SIG-M5 (cell line): ENCODE results near the gene IPO11.
"Not testable (repeated sequence)": the region's sequence is repeated elsewhere in the genome, so short reads cannot be mapped to it uniquely, and the experiment has no call there.

ENCODE experiments used
- DNase-seq: peaks from one replicate; lab custom pipeline; 2025; lab: John Stamatoyannopoulos, UW

The IPO11 gene

DNA sequence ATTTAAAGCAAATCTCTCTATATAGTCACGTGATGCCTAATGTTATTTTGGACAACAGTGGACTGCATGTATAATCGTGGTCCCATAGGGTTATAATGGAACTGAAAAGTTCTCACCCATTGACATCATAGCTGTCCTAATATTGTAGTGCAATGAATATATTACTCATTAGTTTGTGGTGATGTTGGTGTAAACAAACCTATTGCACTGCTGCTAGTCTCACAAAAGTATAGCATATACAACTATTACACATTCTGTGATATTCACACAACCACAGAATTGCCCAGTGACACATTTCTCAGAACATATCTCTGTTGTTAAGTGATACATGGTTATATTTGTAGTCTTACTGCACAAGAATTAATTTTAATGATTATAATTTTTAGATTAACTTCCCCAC, 37.7 kb downstream of the IPO11 start:
- no peak for DNase-seq

DNA sequence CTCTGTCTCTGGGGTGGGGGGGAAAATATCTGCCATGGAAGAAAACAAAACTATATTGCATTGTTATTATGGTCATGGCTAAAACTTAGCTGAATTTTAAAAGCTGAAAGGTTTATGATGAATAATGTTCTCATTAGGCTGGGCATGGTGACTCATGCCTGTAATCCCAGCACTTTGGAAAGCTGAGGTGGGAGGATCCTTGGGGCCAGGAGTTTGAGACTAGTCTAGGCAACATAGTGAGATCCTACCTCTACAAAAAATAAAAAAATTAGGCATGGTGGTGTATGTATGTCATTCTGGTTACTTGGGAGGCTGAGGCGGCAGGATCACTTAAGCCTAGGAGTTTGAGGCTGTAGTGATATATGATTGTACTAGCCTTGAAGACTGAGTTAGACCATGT, 44.5 kb downstream of the IPO11 start:
- no peak for DNase-seq

DNA sequence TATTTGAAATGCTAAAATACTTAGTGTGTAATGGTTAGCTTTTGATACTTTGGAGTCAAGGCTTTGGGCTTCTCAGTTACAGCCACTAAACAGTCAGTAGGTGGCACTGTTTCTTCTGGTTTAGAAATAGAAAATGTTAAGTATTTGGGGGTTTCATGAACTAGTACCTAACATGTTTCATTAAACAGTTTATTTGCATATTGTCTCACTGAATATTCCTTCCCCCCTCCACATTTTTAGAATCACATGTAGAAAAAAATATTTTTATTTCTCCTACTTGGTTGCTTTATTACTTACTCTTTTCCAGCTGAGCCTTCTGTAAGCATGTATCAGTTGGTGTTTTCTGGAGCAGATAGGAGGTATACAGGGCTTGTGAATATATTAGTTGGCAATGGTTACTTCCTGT, 48.0 kb downstream of the IPO11 start:
- no peak for DNase-seq

DNA sequence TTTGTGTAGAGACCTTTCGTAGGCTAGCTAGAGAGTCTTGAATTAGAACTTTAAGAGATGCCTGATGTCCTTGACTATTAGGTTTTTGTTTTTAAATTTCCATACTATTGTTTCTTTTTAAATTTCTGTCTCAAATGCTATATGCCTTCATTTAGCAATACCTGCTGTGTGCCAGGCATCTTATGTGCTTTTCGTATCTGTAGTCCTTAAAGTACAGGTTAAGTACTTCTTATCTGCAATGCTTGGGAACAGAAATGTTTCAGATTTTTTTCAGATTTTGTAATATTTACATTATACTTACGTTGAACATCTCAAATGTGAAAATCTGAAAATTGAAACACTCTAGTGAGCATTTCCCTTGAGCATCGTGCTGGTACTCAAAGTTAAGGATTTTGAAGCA, 49.0 kb downstream of the IPO11 start:
- DNase-seq: no peak

DNA sequence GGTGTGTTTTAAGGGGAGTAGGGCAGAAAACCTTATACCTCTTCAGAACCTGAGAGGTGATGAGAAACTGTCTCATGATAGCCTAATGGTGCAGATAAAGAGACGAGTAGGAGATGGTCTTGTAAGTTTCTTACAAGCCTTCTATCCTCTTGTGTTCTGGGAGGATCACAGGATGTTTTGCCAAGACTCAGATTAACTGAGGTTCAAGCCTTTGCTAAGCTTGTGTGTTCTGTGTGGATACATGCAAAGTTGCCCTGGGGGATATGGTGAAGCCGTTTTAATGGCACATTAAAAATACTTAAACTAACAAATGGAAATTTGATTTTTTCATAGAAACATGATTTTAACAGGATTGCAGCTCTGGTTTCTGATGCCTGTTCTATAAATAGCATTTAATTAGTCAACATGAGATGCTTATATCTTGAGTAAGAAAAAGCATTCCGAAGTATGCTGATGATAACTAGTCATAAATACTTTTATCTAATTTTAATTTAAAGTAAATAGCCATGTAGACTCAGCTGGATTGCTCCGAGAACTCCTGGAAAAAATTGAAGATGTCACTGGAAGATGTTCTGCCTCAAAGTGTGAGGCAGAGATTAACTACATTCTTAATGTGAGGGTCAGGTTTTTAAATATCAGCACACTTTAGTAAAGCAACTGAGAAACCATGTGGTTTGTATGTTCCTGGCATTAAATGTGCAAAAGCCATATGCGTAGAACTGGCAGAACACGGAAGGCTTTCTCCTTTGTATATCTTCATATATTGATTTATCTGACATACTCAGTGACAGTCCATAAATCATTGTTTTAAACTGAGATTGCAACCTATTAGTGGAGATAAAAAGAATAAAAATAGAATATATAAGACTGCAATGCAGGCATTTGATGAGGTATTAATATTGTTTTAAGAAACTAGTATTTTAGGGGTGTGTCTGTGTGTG, 53.7 kb downstream of the IPO11 start:
- no peak for DNase-seq

DNA sequence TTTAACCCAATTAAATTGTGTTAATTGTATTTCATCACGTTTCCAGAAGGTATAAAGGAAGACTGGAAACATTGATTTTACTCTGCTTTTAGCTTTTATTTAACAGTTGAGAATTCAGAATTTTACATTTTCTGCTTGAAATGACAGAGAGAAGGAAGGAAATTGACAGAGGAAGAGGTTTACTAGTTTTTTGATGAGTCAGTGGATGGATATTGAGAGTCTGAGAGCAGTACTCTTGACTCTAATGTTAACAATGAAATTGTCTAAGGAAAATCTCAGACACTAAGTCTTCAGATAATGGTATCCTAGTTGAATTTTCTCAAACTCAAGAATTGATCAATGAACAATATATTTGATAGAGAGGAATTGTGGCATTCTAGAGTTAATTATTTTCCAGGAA, 60.6 kb downstream of the IPO11 start:
- DNase-seq: no peak

DNA sequence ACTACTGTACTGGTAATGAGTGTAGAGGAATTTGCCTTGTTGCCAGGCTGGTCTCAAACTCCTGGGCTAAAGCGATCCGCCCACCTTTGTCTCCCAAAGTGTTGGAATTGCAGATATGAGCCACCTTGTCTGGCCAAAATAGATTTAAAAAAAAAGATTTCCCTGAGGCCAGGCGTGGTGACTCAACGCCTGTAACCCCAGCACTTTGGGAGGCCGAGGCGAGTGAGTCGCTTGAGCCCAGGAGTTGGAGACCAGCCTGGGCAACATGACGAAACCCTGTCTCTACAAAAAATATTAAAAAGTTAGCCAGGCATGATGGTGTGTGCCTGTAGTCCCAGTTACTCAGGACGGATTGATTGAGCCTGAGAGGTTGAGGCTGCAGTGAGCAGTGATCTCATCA, 62.5 kb downstream of the IPO11 start:
- no peak for DNase-seq

DNA sequence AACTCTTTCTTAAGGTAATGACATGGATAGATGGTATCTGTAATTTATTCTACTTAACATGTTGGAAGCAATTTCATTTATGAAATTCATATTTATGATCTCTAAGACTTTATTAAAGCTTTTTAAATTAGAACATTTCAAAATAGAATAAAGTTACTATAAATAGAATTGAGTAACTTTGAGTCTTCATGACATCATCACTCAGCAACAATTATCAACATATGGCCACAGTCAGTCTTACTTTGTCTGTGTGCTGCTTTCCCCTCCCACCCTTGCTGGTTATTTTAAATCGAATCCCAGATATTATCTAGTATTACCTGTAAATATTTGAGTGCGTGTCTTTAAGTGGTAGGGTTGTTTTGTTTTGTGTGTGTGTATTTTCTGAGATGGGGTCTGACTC, 65.2 kb downstream of the IPO11 start:
- DNase-seq: no peak

DNA sequence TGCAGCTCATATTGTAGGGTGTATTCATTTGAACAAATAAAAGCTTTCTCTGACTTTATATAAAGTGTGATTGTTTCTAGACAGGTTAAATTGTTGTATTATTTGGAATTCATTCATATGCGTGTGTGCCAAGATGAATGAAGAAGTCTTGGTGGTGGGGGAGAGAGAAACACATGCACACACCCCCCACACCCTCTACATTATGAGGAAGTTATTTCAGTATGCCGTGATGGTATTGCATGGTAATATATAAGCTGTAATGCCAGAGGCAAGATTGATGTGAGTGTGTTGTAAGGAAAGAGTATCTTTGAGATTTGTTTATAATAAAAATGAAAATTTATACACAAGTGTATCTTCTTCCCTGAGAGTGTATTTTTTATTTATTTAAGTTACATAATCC, 71.0 kb downstream of the IPO11 start:
- DNase-seq: no peak

DNA sequence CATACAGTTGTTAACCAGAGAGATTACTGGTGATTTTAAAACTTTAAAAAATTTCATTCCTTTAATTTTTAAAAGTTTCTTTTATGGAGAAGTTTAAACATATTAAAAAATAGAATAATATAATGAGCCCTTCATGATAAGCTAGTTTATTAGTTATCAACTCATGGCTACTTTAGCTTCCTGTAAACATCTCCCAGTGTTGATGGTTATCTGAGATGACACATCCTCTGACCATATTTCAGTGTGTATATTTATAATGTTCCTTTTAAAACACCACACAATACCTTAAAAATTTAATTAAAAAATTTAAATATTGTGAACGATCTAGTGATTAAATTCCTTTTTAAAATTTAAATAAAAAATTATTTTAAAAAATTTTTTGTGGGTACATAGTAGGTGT, 74.1 kb downstream of the IPO11 start:
- no peak for DNase-seq

DNA sequence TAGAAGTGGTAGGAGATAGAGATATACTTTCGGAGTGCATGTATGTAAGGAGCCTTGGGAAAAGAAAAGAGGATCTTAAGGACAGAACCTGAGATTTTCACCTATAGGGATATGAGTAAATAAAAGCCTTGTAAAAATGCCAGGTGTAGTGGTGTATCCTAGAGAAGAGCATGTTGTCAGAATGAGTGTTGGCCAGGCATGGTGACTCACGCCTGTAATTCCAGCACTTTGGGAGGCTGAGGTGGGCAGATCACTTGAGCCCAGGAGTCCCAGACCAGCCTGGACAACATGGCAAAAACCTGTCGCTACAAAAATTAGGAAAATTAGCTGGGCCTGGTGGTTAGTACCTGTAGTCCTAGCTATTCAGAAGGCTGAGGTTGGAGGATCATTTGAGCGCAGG, 76.0 kb downstream of the IPO11 start:
- no peak for DNase-seq

DNA sequence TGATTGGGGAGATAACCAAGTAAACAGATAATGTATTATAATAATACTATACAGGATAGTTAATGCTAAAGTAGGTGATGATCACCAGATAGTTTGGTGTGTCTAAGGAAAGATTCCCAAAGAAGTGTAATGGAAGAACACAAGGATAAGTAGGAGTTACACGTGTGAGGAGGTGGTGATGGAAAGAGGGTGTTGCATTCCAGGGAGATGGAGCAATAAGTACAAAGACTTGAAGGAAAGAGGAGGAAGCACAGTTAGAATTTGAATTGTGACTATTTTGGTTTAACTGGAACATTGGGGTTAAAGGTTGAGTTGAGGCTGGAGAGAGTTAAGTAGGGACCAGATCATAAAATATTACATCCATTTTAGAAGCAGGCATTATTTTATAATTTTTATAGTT, 76.9 kb downstream of the IPO11 start:
- no peak for DNase-seq

DNA sequence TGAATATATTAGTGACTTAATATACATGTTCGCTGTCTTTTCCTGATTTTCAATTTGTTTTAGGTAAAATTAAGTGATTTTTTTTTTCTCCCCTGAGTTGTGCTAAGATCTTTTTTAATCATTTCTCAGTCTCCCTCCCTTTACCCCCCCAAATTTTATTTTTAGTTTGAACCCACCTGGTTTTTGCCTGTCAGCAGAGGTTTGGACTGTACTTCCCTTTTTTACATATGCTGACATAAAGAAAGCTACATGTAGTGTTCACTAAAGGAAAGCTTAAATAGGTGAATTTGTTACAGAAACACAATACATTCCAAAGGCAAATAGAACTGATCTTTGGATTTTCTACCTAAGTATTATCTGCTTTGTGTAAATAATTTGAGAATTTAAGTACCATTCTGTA, 82.2 kb downstream of the IPO11 start:
- DNase-seq: no peak

DNA sequence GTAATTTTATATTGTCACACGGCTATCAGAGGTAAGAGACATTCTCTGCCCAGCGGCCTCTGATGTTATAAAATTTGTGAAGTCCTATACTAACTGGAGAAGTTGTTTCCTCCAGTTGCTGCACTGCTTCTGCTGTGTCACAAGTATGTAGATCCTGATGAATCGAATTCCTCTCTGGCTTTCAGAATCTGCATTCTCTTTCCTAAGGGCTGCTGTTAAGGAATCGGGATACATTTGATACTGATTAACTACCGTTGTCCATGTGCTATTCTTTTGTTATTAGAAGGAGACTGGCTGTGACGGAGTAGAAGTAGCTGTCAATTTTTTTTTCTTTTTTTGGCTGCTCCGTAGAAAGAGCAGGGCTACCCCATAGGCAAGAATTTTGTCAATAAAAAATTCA, 84.3 kb downstream of the IPO11 start:
- DNase-seq: no peak

DNA sequence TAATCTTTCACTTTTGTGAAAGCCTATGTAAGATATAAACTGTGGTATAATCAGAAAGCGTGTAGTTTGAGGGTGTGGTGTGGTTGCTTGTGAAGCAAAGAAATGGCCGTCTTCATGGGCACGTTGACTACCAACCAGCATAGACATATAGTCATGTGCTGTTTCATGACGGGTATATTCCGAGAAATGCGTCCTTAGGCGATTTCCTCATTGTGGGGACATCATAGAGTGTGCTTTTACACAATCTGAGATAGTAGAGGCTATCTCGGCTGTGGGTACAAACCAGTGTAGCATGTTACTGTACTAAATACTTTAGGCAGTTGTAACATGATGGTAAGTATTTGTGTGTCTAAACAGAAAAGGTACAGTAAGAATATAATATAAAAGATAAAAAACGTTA, 86.4 kb downstream of the IPO11 start:
- no peak for DNase-seq

DNA sequence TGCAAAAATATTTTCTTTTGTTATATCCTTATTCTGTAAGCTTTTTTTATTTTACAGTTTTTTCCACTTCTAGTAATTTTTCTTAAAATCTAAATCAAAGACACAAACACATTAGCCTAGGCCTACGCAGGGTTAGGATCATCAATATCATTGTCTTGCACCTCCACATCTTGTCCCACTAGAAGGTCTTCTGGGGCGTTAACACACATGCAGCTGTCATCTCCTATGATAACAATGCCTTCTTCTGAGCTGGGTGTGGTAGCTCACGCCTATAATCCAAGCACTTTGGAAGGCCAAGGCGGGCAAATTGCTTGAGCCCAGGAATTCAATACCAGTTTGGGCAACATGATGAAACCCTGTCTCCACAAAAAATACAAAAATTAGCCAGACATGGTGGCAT, 87.2 kb downstream of the IPO11 start:
- DNase-seq: no peak

DNA sequence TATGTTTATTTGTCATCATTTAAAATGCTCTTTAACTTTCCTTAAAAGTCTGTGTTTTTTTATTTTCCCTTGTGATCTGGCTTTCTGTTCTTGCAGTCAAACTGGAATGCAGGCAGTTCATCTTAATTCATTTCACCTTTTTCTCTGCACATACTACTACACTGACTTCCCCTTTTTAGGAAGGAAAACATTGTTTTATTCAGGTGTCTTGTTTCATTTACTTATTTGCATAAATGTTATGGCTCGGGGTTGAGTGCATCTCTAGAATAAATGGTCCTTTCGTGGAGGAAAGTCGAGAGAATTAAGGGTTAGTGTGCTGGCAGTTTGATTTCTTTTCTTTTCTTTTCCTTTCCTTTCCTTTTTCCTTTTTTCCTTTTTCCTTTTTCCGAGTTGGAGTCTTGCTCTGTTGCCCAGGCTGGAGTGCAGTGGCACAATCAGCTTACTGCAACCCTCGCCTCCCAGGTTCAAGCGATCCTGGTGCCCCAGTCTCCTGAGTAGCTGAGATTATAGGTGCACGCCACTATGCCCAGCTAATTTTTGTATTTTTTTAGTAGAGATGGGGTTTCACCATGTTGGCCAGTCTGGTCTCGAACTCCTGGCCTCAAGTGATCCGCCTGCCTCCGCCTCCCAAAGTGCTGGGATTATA, 90.0 kb downstream of the IPO11 start:
- DNase-seq: no peak

DNA sequence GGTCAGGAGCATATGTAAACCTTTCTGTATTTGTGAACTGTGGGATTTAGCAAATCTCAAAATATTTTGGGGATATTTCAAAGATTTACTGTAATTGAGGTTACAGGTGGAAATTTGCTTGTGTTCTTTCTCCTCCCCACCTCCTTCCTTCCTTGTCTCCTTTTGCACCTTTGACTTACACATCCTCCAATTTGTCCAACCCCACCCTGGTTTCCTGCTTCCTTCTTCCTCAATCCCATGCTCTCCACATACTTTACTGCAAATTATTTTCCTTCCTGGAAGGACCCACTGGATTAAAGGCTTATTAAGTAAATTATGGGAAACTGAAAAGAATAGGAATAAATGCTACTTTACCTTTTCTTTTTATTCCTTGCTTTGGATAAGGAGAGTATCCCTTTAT, 91.6 kb downstream of the IPO11 start:
- no peak for DNase-seq

DNA sequence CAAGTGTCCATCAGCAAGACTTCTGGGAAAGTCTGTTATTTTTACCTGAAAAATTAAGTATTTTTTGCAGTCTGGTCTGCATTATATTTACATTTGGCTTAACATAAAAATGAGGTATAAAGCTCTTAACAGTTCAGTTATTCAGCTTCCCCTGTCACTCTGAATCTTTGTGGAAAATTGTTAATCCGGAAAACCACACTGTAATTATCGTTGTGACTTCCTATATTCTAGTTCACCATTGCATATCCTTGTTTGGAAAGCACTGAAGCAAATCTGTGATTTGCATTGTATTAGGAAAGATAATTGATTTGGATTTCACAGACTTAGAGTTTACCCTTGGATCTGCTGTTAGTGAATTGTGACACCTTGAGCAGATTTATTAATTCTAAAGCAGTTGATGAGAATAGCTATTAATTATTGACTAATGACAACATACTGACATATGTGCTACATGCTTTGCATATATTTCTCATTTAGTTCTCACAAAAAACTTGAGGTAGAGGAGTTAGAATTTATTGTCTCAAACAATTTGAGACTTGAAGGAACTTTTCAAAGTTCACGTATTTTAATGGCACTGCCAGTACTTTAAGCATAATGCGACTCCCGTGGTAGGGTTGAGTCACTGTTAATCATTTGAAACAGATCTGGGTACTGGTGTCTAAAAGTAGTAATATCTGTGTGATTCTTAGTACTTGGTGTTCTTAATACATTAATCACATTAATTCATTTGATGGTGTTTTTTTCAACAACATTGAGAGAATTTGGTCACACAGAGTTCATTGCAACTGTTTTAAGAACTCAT, 94.3 kb downstream of the IPO11 start:
- no peak for DNase-seq

DNA sequence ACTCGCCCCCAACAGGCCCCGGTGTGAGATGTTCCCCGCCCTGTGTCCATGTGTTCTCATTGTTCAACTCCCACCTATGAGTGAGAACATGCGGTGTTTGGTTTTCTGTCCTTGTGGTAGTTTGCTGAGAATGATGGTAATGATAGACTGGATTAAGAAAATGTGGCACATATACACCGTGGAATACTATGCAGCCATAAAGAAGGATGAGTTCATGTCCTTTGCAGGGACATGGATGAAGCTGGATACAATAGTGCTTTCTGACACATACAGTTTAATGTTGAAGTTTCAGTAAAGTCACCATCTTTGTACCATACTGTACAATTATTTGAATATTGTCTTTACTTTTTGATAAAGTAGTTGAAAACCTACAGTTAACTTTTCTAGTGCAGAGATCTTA, 96.2 kb downstream of the IPO11 start:
- not testable (repeated sequence) for DNase-seq

DNA sequence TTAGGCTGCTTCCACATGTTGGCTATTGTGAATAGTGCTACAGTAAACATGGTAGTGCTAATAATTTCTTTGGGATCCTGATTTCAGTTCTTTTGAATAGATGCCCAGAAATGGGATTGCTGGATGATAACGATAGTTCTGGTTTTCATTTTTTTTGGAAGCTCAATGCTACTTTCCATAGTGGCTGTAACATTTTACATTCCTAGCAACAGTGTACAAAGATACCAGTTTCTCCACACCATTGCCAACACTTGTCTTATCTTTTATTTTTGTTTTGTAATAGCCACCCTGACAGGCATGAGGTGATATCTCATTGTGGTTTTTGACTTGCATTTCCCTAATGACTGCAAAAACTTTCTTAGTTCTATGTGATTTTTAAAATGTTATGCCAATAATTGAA, 97.2 kb downstream of the IPO11 start:
- DNase-seq: no peak

DNA sequence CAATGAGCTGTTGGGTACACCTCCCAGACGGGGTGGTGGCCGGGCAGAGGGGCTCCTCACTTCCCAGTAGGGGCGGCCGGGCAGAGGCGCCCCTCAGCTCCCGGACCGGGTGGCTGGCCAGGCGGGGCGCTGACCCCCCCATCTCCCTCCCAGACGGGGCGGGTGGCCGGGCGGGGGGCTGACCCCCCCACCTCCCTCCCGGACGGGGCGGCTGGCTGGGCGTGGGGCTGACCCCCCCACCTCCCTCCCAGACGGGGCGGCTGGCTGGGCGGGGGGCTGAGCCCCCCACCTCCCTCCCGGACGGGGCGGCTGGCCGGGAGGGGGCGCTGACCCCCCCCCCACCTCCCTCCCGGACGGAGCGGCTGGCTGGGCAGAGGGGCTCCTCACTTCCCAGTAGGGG, 100.5 kb downstream of the IPO11 start:
- not testable (repeated sequence) for DNase-seq
